MM.1S (cell line): ENCODE measurements around the gene SSTR4.

Experiments
- DNase-seq: peaks from one replicate; pipeline ENCODE4 v3.0.0-alpha.2; 2015
- H2AFZ ChIP-seq: fragments of 300-600 bp; sonication (generic); 2 replicates; pipeline ENCODE4 v1.6.0; 2016; ENCODE audit warnings: antibody characterized with exemption, low read length
- H3F3A ChIP-seq: fragments of 300-600 bp; sonication (generic); 2 replicates; pipeline ENCODE4 v1.6.1; 2016; ENCODE audit warnings: mild to moderate bottlenecking, antibody characterized with exemption, low read length, moderate library complexity, mixed read lengths; ENCODE audit not compliant: insufficient read depth
- H3K27ac ChIP-seq: fragments of 300-600 bp; sonication (generic); 2 replicates; pipeline ENCODE4 v1.5.1; 2016; ENCODE audit warnings: mild to moderate bottlenecking, low read length
- H3K27me3 ChIP-seq: fragments of 300-600 bp; sonication (generic); replicated peaks from 2 replicates; pipeline ENCODE4 v1.6.0; 2016; ENCODE audit warnings: low read length; ENCODE audit not compliant: insufficient read depth
- H3K36me3 ChIP-seq: fragments of 300-600 bp; sonication (generic); replicated peaks from 2 replicates; pipeline ENCODE4 v1.6.1; 2016; ENCODE audit warnings: mild to moderate bottlenecking, low read length, mixed read lengths; ENCODE audit not compliant: insufficient read depth
- H3K4me1 ChIP-seq: fragments of 300-600 bp; sonication (generic); 2 replicates; pipeline ENCODE4 v1.6.1; 2016; ENCODE audit warnings: low read length, mixed read lengths
- H3K4me2 ChIP-seq: fragments of 300-600 bp; sonication (generic); 2 replicates; pipeline ENCODE4 v1.6.0; 2016; ENCODE audit warnings: low read depth, low read length
- H3K4me3 ChIP-seq: fragments of 300-600 bp; sonication (generic); 2 replicates; pipeline ENCODE4 v1.5.1; 2016; ENCODE audit warnings: low read length, mixed read lengths
- H3K79me2 ChIP-seq: fragments of 300-600 bp; sonication (generic); 2 replicates; pipeline ENCODE4 v1.6.1; 2016; ENCODE audit warnings: mixed run types, low read length, mixed read lengths
- H3K9ac ChIP-seq: fragments of 300-600 bp; sonication (generic); 2 replicates; pipeline ENCODE4 v1.6.1; 2016; ENCODE audit warnings: low read length, mixed read lengths
- H3K9me2 ChIP-seq: fragments of 300-600 bp; sonication (generic); replicated peaks from 2 replicates; pipeline ENCODE4 v1.6.1; 2016; ENCODE audit warnings: mild to moderate bottlenecking, low read length, mixed read lengths; ENCODE audit not compliant: insufficient read depth
- H3K9me3 ChIP-seq: fragments of 300-600 bp; sonication (generic); replicated peaks from 2 replicates; pipeline ENCODE4 v1.6.1; 2016; ENCODE audit warnings: mild to moderate bottlenecking, low read length, mixed read lengths; ENCODE audit not compliant: insufficient read depth
- H4K20me1 ChIP-seq: fragments of 300-600 bp; sonication (generic); 2 replicates; pipeline ENCODE4 v1.6.1; 2016; ENCODE audit warnings: mild to moderate bottlenecking, low read length, moderate library complexity, mixed read lengths; ENCODE audit not compliant: insufficient read depth
- EZH2 ChIP-seq: fragments of 300-600 bp; sonication (generic); optimal IDR thresholded peaks from 2 replicates; pipeline ENCODE3; 2017; ENCODE audit warnings: low read depth, mild to moderate bottlenecking, antibody characterized with exemption, low read length, mixed read lengths
- EZH2phosphoT487 ChIP-seq: fragments of 300-600 bp; sonication (generic); IDR thresholded peaks from 2 replicates; pipeline ENCODE4 v1.6.1; 2018; ENCODE audit warnings: antibody characterized with exemption, low read length
- TF ChIP-seq, protein P1 (sequence below): fragments of 300-600 bp; sonication (generic); IDR thresholded peaks from 2 replicates; pipeline ENCODE4 v1.5.1; 2016; ENCODE audit warnings: antibody characterized with exemption, low read length, mixed read lengths

Gene SSTR4

DNA sequence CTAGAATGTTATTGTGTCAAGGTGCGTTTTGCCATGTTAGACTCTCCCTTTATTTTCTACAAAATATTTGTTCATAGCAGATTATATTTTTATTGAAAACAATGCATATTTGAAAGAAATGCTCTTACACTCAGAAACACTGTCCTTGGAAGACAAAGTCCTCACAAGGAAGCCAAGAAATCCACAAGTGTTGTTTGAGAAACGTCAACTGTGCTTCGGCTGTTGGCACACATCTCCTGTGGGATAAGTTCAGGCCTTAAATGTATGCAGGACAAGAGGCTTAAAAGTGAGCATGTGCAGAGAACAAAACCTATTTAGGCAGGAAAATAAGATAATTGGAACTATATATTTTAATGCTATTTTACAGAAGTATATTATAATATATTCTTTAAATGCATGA, 23.9 kb downstream of the SSTR4 start:
- Histone ChIP-seq H3K4me1 (no peaks in the 10 kb centered on the region), H3K36me3 (no peaks in the 10 kb centered on the region), H3K27ac (no peak overlapping the region), H3K79me2 (no peaks in the 10 kb centered on the region), H4K20me1 (no peaks in the 10 kb centered on the region), H3F3A (no peaks in the 10 kb centered on the region), H3K4me3 (no peak overlapping the region), H3K27me3 (no peaks in the 10 kb centered on the region), H3K9me3 (no peaks in the 10 kb centered on the region), H3K9me2 (no peaks in the 10 kb centered on the region), H3K4me2 (no peak overlapping the region), H2AFZ (no peak overlapping the region), H3K9ac (no peak overlapping the region)
- DNase-seq, result no peak
- TF ChIP-seq EZH2phosphoT487, result no peak
- TF ChIP-seq EZH2, result no peak
- TF ChIP-seq, protein P1, sequence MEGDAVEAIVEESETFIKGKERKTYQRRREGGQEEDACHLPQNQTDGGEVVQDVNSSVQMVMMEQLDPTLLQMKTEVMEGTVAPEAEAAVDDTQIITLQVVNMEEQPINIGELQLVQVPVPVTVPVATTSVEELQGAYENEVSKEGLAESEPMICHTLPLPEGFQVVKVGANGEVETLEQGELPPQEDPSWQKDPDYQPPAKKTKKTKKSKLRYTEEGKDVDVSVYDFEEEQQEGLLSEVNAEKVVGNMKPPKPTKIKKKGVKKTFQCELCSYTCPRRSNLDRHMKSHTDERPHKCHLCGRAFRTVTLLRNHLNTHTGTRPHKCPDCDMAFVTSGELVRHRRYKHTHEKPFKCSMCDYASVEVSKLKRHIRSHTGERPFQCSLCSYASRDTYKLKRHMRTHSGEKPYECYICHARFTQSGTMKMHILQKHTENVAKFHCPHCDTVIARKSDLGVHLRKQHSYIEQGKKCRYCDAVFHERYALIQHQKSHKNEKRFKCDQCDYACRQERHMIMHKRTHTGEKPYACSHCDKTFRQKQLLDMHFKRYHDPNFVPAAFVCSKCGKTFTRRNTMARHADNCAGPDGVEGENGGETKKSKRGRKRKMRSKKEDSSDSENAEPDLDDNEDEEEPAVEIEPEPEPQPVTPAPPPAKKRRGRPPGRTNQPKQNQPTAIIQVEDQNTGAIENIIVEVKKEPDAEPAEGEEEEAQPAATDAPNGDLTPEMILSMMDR, result no peak

DNA sequence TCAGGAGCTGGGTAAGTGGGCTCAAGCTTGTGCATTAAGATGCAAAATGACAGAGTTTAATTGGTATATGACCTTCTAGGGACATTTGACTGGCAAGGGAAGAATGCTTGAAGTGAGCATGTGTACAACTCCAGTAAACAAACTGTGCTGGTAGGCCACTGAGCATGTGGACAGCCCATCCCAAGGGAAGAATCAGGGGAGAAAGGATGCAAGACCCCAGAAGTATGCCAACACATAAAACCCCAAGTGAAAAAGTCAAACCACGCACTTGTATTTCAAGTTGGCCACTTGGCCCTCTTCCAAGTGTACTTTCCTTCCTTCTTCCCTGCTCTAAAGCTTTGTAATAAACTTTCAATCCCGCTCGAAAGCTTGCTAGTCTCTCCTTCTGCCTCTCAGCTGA, 24.7 kb downstream of the SSTR4 start:
- no peak overlapping the region for H2AFZ ChIP-seq
- H3K9me3 ChIP-seq, result no peaks in the 10 kb centered on the region
- no peaks in the 10 kb centered on the region for H3F3A ChIP-seq
- H3K9me2 ChIP-seq, result no peaks in the 10 kb centered on the region
- no peaks in the 10 kb centered on the region for H3K79me2 ChIP-seq
- H3K4me3 ChIP-seq, result no peak overlapping the region
- H3K9ac ChIP-seq, result no peak overlapping the region
- TF ChIP-seq EZH2phosphoT487 (no peak), EZH2 (no peak)
- TF ChIP-seq, protein P1, result no peak
- no peaks in the 10 kb centered on the region for H3K27me3 ChIP-seq
- H4K20me1 ChIP-seq, result no peaks in the 10 kb centered on the region
- H3K4me1 ChIP-seq, result no peaks in the 10 kb centered on the region
- DNase-seq, result no peak
- no peak overlapping the region for H3K4me2 ChIP-seq
- no peak overlapping the region for H3K27ac ChIP-seq
- no peaks in the 10 kb centered on the region for H3K36me3 ChIP-seq

DNA sequence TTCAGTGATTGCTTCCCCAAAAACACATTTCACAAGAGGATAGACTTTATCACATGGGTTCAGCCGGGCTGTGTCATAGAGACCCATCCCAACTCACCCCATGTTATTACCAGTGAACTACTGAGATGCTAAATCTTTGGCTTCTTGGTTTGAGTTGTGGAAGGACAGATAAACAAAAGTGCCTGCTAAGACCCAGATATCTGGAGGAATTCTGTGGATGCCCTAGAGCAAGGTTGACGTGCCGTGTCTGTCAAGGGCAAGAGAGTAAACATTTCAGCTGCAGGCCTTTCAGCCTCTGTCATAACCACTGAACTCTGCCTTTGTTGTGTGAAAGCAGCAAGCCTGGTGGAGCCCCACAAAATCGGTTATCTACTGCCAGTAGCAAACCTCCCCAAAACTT, 25.5 kb downstream of the SSTR4 start:
- Histone ChIP-seq H3K9ac (no peak overlapping the region), H3K4me2 (no peak overlapping the region), H3K9me2 (no peaks in the 10 kb centered on the region), H3K4me3 (no peak overlapping the region), H2AFZ (no peak overlapping the region), H3F3A (no peaks in the 10 kb centered on the region), H3K79me2 (no peaks in the 10 kb centered on the region), H3K9me3 (no peaks in the 10 kb centered on the region), H3K27me3 (no peaks in the 10 kb centered on the region), H3K27ac (no peak overlapping the region), H4K20me1 (no peaks in the 10 kb centered on the region), H3K4me1 (no peaks in the 10 kb centered on the region), H3K36me3 (no peaks in the 10 kb centered on the region)
- TF ChIP-seq EZH2phosphoT487, result no peak
- no peak for TF ChIP-seq EZH2
- TF ChIP-seq, protein P1, result no peak
- DNase-seq, result no peak

DNA sequence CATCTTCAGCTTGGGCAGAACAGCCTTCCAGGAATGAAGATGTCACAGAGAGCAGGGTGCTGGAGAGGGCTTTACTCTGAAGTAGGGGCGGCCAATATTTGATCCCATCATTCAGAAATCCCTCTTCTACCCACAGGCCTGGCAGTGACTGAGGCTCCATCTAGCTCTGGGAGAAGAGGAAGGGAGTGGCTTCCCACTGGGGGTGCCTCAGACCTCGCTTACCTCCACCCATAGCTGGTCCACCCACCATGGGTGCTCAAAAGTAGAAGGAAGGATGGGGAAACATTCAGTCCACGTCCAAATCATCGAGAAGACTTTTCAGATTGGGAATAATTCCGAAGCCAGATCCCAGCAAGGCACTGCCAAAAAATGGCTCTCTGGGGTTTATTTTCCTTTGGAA, 26.1 kb downstream of the SSTR4 start:
- Histone ChIP-seq H3K4me2 (no peak overlapping the region), H4K20me1 (no peaks in the 10 kb centered on the region), H3K27ac (no peak overlapping the region), H3K9me2 (no peaks in the 10 kb centered on the region), H3K4me3 (no peak overlapping the region), H3K79me2 (no peaks in the 10 kb centered on the region), H3K36me3 (no peaks in the 10 kb centered on the region), H3K27me3 (no peaks in the 10 kb centered on the region), H3F3A (no peaks in the 10 kb centered on the region), H3K4me1 (no peaks in the 10 kb centered on the region), H3K9me3 (no peaks in the 10 kb centered on the region), H3K9ac (no peak overlapping the region), H2AFZ (no peak overlapping the region)
- TF ChIP-seq EZH2phosphoT487 (no peak), EZH2 (no peak)
- TF ChIP-seq, protein P1, result no peak
- no peak for DNase-seq
